ENCODE data around the gene CKM.

GRCh38 chr19:45358213-45358792 lies 35.6 kb upstream of the CKM start:
- TF ChIP-seq CTCF (IDR thresholded peaks at IDR 0.05) = no peak
- no peak for TF ChIP-seq POLR2A (IDR thresholded peaks at IDR 0.05)
